Nephron progenitor cell (in vitro differentiated cells): ENCODE measurements around the gene FNBP1.

Source experiments
- DNase-seq: peaks from one replicate; pipeline ENCODE4 v3.0.0; 2021
- H3K27ac Mint-ChIP-seq: 2 replicates; pipeline ENCODE4 v1.8.0; 2021; ENCODE audit warnings: mild to moderate bottlenecking, moderate library complexity, mixed read lengths
- H3K27me3 Mint-ChIP-seq: 2 replicates; pipeline ENCODE4 v1.8.0; 2021; ENCODE audit warnings: mild to moderate bottlenecking, low read depth, mixed read lengths; ENCODE audit not compliant: poor library complexity
- H3K36me3 Mint-ChIP-seq: 2 replicates; pipeline ENCODE4 v1.8.0; 2021; ENCODE audit warnings: low read depth, mixed read lengths
- H3K4me1 Mint-ChIP-seq: 2 replicates; pipeline ENCODE4 v1.8.0; 2021; ENCODE audit warnings: mixed read lengths
- H3K4me3 Mint-ChIP-seq: 2 replicates; pipeline ENCODE4 v1.8.0; 2021; ENCODE audit warnings: mild to moderate bottlenecking, moderate library complexity, mixed read lengths
- H3K9me3 Mint-ChIP-seq: 2 replicates; pipeline ENCODE4 v1.8.0; 2021; ENCODE audit warnings: mild to moderate bottlenecking, moderate library complexity, mixed read lengths
- TF ChIP-seq, protein P1 (sequence below): fragments of 200-600 bp; sonication (generic); IDR thresholded peaks from 2 replicates; pipeline ENCODE4 v1.5.0; 2021; ENCODE audit warnings: antibody characterized with exemption

The FNBP1 gene

GRCh38 chr9:129865668-129866320, 177.2 kb downstream of the FNBP1 start:
- TF ChIP-seq, protein P1, sequence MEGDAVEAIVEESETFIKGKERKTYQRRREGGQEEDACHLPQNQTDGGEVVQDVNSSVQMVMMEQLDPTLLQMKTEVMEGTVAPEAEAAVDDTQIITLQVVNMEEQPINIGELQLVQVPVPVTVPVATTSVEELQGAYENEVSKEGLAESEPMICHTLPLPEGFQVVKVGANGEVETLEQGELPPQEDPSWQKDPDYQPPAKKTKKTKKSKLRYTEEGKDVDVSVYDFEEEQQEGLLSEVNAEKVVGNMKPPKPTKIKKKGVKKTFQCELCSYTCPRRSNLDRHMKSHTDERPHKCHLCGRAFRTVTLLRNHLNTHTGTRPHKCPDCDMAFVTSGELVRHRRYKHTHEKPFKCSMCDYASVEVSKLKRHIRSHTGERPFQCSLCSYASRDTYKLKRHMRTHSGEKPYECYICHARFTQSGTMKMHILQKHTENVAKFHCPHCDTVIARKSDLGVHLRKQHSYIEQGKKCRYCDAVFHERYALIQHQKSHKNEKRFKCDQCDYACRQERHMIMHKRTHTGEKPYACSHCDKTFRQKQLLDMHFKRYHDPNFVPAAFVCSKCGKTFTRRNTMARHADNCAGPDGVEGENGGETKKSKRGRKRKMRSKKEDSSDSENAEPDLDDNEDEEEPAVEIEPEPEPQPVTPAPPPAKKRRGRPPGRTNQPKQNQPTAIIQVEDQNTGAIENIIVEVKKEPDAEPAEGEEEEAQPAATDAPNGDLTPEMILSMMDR = no peak
- Mint-ChIP-seq H3K4me1 (peaks cover 47% of the 10 kb centered on the region), H3K9me3 (no peaks in the 10 kb centered on the region), H3K27ac (no peak overlapping the region), H3K4me3 (no peak overlapping the region), H3K27me3 (peaks cover 6% of the 10 kb centered on the region), H3K36me3 (peaks cover 36% of the 10 kb centered on the region)
- no peak for DNase-seq

DNA sequence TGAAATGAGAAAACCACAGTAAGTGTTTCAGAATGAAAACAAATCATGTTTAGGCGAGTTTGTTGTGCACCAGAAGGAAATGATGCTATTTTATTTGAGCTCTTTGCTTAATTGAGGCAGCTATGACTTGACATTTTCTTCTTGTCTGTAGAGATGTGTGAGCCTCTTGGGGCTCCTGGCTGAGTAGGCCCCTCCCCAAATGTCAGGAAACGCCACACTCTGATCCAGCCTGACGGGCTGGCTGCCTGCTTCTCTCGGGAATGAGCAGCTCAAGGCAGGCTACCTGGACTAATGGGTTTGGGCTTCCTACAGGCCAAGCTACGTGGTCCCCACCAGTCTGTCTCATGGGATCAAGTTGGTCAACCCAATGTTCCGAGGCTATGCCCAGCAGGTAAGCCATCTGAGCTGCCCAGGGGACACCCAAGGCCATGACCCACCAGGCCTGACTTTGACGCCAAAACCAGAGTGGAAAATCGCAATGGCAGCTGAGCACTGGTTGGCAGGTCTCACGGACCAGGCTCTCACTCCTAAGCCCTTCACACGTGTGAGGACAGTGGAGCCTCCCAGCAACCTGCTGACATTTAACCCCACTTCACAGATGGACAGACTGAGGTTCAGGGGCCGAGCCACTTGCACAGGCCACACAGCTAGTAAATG, 177.9 kb downstream of the FNBP1 start:
- Mint-ChIP-seq H3K4me1 (peaks cover 43% of the 10 kb centered on the region), H3K27ac (peak overlapping the region; percentile 25), H3K27me3 (peaks cover 6% of the 10 kb centered on the region), H3K4me3 (no peak overlapping the region), H3K9me3 (no peaks in the 10 kb centered on the region), H3K36me3 (peaks cover 35% of the 10 kb centered on the region)
- TF ChIP-seq, protein P1 = no peak
- no peak for DNase-seq

DNA sequence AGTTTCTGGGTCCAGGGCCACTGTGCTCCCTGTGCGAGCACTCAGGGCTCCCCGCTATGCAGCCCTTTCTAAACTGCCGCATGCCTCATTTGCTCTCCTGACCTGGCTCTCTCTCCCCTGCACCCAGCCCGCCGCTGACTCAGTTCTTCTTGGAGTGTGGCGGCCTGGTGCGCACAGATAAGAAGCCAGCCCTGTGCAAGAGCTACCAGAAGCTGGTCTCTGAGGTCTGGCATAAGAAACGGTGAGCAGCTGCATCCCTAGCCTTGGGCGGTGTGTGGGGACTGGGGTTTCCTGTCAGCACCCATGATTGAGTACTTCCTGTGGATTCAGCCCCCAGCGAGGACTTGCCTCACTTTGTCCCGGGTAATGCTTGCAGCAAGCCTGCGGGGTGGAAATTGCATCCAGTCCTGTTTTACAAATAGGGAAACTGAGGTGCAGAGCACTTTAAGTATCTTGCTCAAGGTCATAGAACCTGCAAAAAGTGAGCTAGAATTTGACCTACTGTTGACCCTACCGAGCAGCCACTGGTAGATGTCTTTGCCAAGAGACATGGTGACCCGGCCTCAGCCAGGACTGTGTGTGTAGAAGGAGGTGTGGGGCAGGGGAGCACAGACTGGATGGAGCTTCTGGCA, 179.8 kb downstream of the FNBP1 start:
- peaks cover 6% of the 10 kb centered on the region for H3K27me3 Mint-ChIP-seq
- H3K36me3 Mint-ChIP-seq = peaks cover 40% of the 10 kb centered on the region
- no peaks in the 10 kb centered on the region for H3K9me3 Mint-ChIP-seq
- TF ChIP-seq, protein P1 = no peak
- peaks cover 38% of the 10 kb centered on the region for H3K4me1 Mint-ChIP-seq
- peak overlapping the region; percentile 36 for H3K27ac Mint-ChIP-seq
- DNase-seq = peak; percentile 41
- H3K4me3 Mint-ChIP-seq = no peak overlapping the region

- Mint-ChIP-seq H3K27ac (no peak overlapping the region), H3K9me3 (no peaks in the 10 kb centered on the region), H3K4me3 (no peak overlapping the region), H3K27me3 (peaks cover 6% of the 10 kb centered on the region), H3K36me3 (peaks cover 44% of the 10 kb centered on the region), H3K4me1 (peaks cover 28% of the 10 kb centered on the region)
- TF ChIP-seq, protein P1 = no peak
- no peak for DNase-seq
These were observed 181.6 kb downstream of the FNBP1 start for GRCh38 chr9:129861447-129861827.

GRCh38 chr9:129860653-129861446, 182.1 kb downstream of the FNBP1 start:
- TF ChIP-seq, protein P1 = no peak
- Mint-ChIP-seq H3K9me3 (no peaks in the 10 kb centered on the region), H3K36me3 (peaks cover 46% of the 10 kb centered on the region), H3K4me1 (peaks cover 23% of the 10 kb centered on the region), H3K27me3 (peaks cover 6% of the 10 kb centered on the region), H3K27ac (no peak overlapping the region), H3K4me3 (no peak overlapping the region)
- no peak for DNase-seq
